ENCODE data around the gene CNTNAP2.

CNTNAP2 gene

DNA sequence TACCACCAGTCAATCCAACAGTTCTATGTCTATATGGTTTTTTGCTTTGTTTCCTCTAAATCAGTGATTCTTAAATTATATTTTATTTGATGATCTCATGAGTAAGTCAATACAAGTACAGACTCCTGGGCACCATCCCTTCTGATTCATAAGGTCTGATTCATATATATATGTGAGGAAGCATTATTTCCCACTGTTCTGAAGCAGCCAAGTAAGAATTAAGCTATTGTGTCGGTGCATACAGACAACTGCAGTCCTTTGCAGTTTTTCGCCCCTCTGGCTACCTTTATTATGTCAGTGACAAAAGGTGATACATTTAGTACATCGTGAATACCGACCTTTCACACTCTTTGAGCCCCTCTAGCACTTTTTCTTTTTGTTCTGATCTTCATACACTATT, 1394.3 kb downstream of the CNTNAP2 start:
- no peak overlapping the region for H3K9ac ChIP-seq (ENCODE audit: insufficient read length, low read depth)
- H3K36me3 ChIP-seq (ENCODE audit: insufficient read depth, insufficient read length, low read length): no peaks in the 10 kb centered on the region
- no peak for TF ChIP-seq ZNF274 (IDR thresholded peaks at IDR 0.05; ENCODE audit: low read depth, low read length)
- TF ChIP-seq YY1 (IDR thresholded peaks at IDR 0.05; ENCODE audit: insufficient read depth, insufficient read length): no peak
- no peak for TF ChIP-seq SUZ12 (IDR thresholded peaks at IDR 0.05; ENCODE audit: extremely low read depth, insufficient read depth, insufficient read length)
- DNase-seq (ENCODE audit: low read depth, low spot score): no peak
- no peaks in the 10 kb centered on the region for H3K27me3 ChIP-seq (ENCODE audit: insufficient read depth, insufficient read length)
- H3K4me1 ChIP-seq (ENCODE audit: insufficient read depth, insufficient read length): no peaks in the 10 kb centered on the region
- no peaks in the 10 kb centered on the region for H3K9me3 ChIP-seq (ENCODE audit: insufficient read depth, low read length)
- no peak overlapping the region for H3K4me3 ChIP-seq (ENCODE audit: insufficient read length, low read depth)

- no peak overlapping the region for H3K9ac ChIP-seq (ENCODE audit: insufficient read length, low read depth)
- TF ChIP-seq ZNF274 (IDR thresholded peaks at IDR 0.05; ENCODE audit: low read depth, low read length) (no peak), YY1 (IDR thresholded peaks at IDR 0.05; ENCODE audit: insufficient read depth, insufficient read length) (no peak), SUZ12 (IDR thresholded peaks at IDR 0.05; ENCODE audit: extremely low read depth, insufficient read depth, insufficient read length) (no peak)
- H3K36me3 ChIP-seq (ENCODE audit: insufficient read depth, insufficient read length, low read length): no peaks in the 10 kb centered on the region
- no peaks in the 10 kb centered on the region for H3K9me3 ChIP-seq (ENCODE audit: insufficient read depth, low read length)
- H3K27me3 ChIP-seq (ENCODE audit: insufficient read depth, insufficient read length): no peaks in the 10 kb centered on the region
- H3K4me1 ChIP-seq (ENCODE audit: insufficient read depth, insufficient read length): no peaks in the 10 kb centered on the region
- DNase-seq (ENCODE audit: low read depth, low spot score): no peak
- no peak overlapping the region for H3K4me3 ChIP-seq (ENCODE audit: insufficient read length, low read depth)
Measured at GRCh38 chr7:147513451-147513850, 1396.8 kb downstream of the CNTNAP2 start.

- no peaks in the 10 kb centered on the region for H3K27me3 ChIP-seq (ENCODE audit: insufficient read depth, insufficient read length)
- TF ChIP-seq ZNF274 (IDR thresholded peaks at IDR 0.05; ENCODE audit: low read depth, low read length): no peak
- no peak for TF ChIP-seq YY1 (IDR thresholded peaks at IDR 0.05; ENCODE audit: insufficient read depth, insufficient read length)
- no peak for TF ChIP-seq SUZ12 (IDR thresholded peaks at IDR 0.05; ENCODE audit: extremely low read depth, insufficient read depth, insufficient read length)
- H3K9me3 ChIP-seq (ENCODE audit: insufficient read depth, low read length): no peaks in the 10 kb centered on the region
- no peaks in the 10 kb centered on the region for H3K36me3 ChIP-seq (ENCODE audit: insufficient read depth, insufficient read length, low read length)
- DNase-seq (ENCODE audit: low read depth, low spot score): no peak
- H3K4me3 ChIP-seq (ENCODE audit: insufficient read length, low read depth): no peak overlapping the region
- H3K9ac ChIP-seq (ENCODE audit: insufficient read length, low read depth): no peak overlapping the region
- H3K4me1 ChIP-seq (ENCODE audit: insufficient read depth, insufficient read length): no peaks in the 10 kb centered on the region
Measured at GRCh38 chr7:147516391-147516790, 1399.8 kb downstream of the CNTNAP2 start.

GRCh38 chr7:147519062-147519461, 1402.5 kb downstream of the CNTNAP2 start:
- TF ChIP-seq YY1 (IDR thresholded peaks at IDR 0.05; ENCODE audit: insufficient read depth, insufficient read length): no peak
- TF ChIP-seq ZNF274 (IDR thresholded peaks at IDR 0.05; ENCODE audit: low read depth, low read length): no peak
- TF ChIP-seq SUZ12 (IDR thresholded peaks at IDR 0.05; ENCODE audit: extremely low read depth, insufficient read depth, insufficient read length): no peak
- DNase-seq (ENCODE audit: low read depth, low spot score): peak; percentile 15
- no peaks in the 10 kb centered on the region for H3K36me3 ChIP-seq (ENCODE audit: insufficient read depth, insufficient read length, low read length)
- H3K9ac ChIP-seq (ENCODE audit: insufficient read length, low read depth): no peak overlapping the region
- H3K27me3 ChIP-seq (ENCODE audit: insufficient read depth, insufficient read length): no peaks in the 10 kb centered on the region
- H3K4me3 ChIP-seq (ENCODE audit: insufficient read length, low read depth): no peak overlapping the region
- no peaks in the 10 kb centered on the region for H3K4me1 ChIP-seq (ENCODE audit: insufficient read depth, insufficient read length)
- H3K9me3 ChIP-seq (ENCODE audit: insufficient read depth, low read length): no peaks in the 10 kb centered on the region

DNA sequence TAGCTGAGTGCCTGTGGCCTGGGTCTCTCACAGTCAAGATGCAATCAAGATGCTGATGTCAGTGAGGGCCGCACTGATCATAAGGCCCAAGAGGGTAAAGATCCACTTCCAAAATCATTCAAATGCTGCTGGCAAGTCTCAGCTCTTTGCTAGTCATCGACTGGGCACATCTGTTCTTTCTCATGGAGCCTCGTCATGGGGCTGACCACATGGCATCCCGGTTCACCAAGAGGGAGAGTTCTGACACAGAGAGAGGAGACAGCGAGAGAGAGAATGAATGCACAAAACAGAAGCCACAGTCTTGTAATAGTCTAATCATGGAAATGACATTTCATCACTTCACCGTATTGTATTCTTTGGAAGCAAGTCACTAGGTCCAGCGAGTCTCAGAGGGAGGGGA, 1406.5 kb downstream of the CNTNAP2 start:
- Histone ChIP-seq H3K4me3 (ENCODE audit: insufficient read length, low read depth) (no peak overlapping the region), H3K9ac (ENCODE audit: insufficient read length, low read depth) (no peak overlapping the region), H3K36me3 (ENCODE audit: insufficient read depth, insufficient read length, low read length) (no peaks in the 10 kb centered on the region), H3K4me1 (ENCODE audit: insufficient read depth, insufficient read length) (no peaks in the 10 kb centered on the region), H3K27me3 (ENCODE audit: insufficient read depth, insufficient read length) (no peaks in the 10 kb centered on the region), H3K9me3 (ENCODE audit: insufficient read depth, low read length) (no peaks in the 10 kb centered on the region)
- no peak for TF ChIP-seq SUZ12 (IDR thresholded peaks at IDR 0.05; ENCODE audit: extremely low read depth, insufficient read depth, insufficient read length)
- TF ChIP-seq ZNF274 (IDR thresholded peaks at IDR 0.05; ENCODE audit: low read depth, low read length): no peak
- TF ChIP-seq YY1 (IDR thresholded peaks at IDR 0.05; ENCODE audit: insufficient read depth, insufficient read length): no peak
- DNase-seq (ENCODE audit: low read depth, low spot score): no peak

DNA sequence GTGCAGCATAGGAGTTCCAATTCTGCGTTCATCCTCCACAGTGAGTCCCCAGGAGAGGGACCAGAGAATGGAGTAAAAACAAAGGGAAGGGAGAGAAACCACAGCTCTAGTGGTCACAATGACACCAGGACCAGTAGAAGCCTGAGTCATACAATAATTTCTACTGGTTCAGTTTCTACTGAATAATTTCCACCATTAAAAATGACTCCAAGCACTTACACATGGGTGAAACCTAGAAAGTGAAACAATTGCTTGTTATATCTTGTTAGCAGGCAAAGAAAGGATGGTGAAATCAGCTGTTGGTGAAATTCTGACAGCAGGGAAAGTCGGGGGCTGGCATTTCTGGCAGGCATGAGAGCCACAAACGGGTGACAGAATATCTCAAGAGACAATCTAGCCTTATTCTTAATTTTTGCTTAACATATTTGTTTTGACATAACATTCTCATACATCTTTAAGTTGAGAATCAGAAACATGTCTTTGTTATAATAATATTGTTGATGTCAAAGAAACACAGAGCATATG, 1408.2 kb downstream of the CNTNAP2 start:
- Histone ChIP-seq H3K9ac (ENCODE audit: insufficient read length, low read depth) (no peak overlapping the region), H3K4me1 (ENCODE audit: insufficient read depth, insufficient read length) (no peaks in the 10 kb centered on the region), H3K27me3 (ENCODE audit: insufficient read depth, insufficient read length) (no peaks in the 10 kb centered on the region), H3K4me3 (ENCODE audit: insufficient read length, low read depth) (no peak overlapping the region), H3K9me3 (ENCODE audit: insufficient read depth, low read length) (no peaks in the 10 kb centered on the region), H3K36me3 (ENCODE audit: insufficient read depth, insufficient read length, low read length) (no peaks in the 10 kb centered on the region)
- no peak for DNase-seq (ENCODE audit: low read depth, low spot score)
- TF ChIP-seq SUZ12 (IDR thresholded peaks at IDR 0.05; ENCODE audit: extremely low read depth, insufficient read depth, insufficient read length) (no peak), YY1 (IDR thresholded peaks at IDR 0.05; ENCODE audit: insufficient read depth, insufficient read length) (no peak), ZNF274 (IDR thresholded peaks at IDR 0.05; ENCODE audit: low read depth, low read length) (no peak)

- TF ChIP-seq SUZ12 (IDR thresholded peaks at IDR 0.05; ENCODE audit: extremely low read depth, insufficient read depth, insufficient read length): no peak
- no peaks in the 10 kb centered on the region for H3K36me3 ChIP-seq (ENCODE audit: insufficient read depth, insufficient read length, low read length)
- no peaks in the 10 kb centered on the region for H3K9me3 ChIP-seq (ENCODE audit: insufficient read depth, low read length)
- H3K9ac ChIP-seq (ENCODE audit: insufficient read length, low read depth): no peak overlapping the region
- H3K27me3 ChIP-seq (ENCODE audit: insufficient read depth, insufficient read length): no peaks in the 10 kb centered on the region
- H3K4me1 ChIP-seq (ENCODE audit: insufficient read depth, insufficient read length): no peaks in the 10 kb centered on the region
- no peak overlapping the region for H3K4me3 ChIP-seq (ENCODE audit: insufficient read length, low read depth)
- no peak for DNase-seq (ENCODE audit: low read depth, low spot score)
Measured at GRCh38 chr7:147525325-147525724, 1408.7 kb downstream of the CNTNAP2 start.
